SU-DHL-6 (cell line): ENCODE measurements around the gene CHD5.

ENCODE experiments used
- H2AFZ ChIP-seq: fragments of 200-600 bp; sonication (generic); 2 replicates; pipeline ENCODE4 v1.6.1; 2014; ENCODE audit warnings: low read depth, mild to moderate bottlenecking, moderate library complexity, mixed read lengths, antibody characterized with exemption, low read length; ENCODE audit not compliant: severe bottlenecking
- H3F3A ChIP-seq: fragments of 200-600 bp; shearing (Covaris generic); 2 replicates; pipeline ENCODE4 v1.6.0; 2016; ENCODE audit warnings: antibody characterized with exemption, mild to moderate bottlenecking; ENCODE audit not compliant: insufficient read depth
- H3K27ac ChIP-seq: fragments of 200-600 bp; sonication (generic); 2 replicates; pipeline ENCODE4 v1.5.1; 2016; ENCODE audit warnings: low read depth, mild to moderate bottlenecking, low read length, moderate library complexity, mixed read lengths
- H3K27me3 ChIP-seq: fragments of 200-600 bp; sonication (generic), shearing (Covaris generic); 2 replicates; pipeline ENCODE4 v1.6.0; 2014; ENCODE audit warnings: mild to moderate bottlenecking, low read length
- H3K36me3 ChIP-seq: fragments of 200-600 bp; sonication (generic); 2 replicates; pipeline ENCODE4 v1.6.1; 2014; ENCODE audit warnings: mild to moderate bottlenecking, low read length, mixed read lengths
- H3K4me2 ChIP-seq: fragments of 300-600, 200-600 bp; shearing (Covaris generic), sonication (generic); 2 replicates; pipeline ENCODE4 v1.6.0; 2014; ENCODE audit warnings: low read length, low read depth, mild to moderate bottlenecking; ENCODE audit not compliant: poor library complexity, severe bottlenecking
- H3K4me3 ChIP-seq: fragments of 200-600 bp; sonication (generic); 2 replicates; pipeline ENCODE4 v1.5.1; 2014; ENCODE audit warnings: antibody characterized with exemption, low read length, mild to moderate bottlenecking, mixed read lengths; ENCODE audit not compliant: insufficient read depth, poor library complexity, severe bottlenecking
- H3K79me2 ChIP-seq: fragments of 200-600 bp; sonication (generic); 2 replicates; pipeline ENCODE4 v1.6.1; 2014; ENCODE audit warnings: mild to moderate bottlenecking, low read length, moderate library complexity; ENCODE audit not compliant: insufficient read depth
- H3K9ac ChIP-seq: fragments of 200-600 bp; sonication (generic); 2 replicates; pipeline ENCODE4 v1.7.0; 2014; ENCODE audit warnings: mild to moderate bottlenecking, low read length
- H3K9me2 ChIP-seq: fragments of 200-600 bp; sonication (generic); replicated peaks from 2 replicates; pipeline ENCODE4 v1.6.1; 2014; ENCODE audit warnings: low read length; ENCODE audit not compliant: insufficient read depth
- H3K9me3 ChIP-seq: fragments of 200-600 bp; sonication (generic); 2 replicates; pipeline ENCODE4 v1.6.1; 2014; ENCODE audit warnings: low read length, mixed read lengths; ENCODE audit not compliant: insufficient read depth
- H4K20me1 ChIP-seq: fragments of 200-600 bp; sonication (generic); 2 replicates; pipeline ENCODE4 v1.6.1; 2014; ENCODE audit warnings: low read depth, mild to moderate bottlenecking, antibody characterized with exemption, low read length, moderate library complexity, mixed read lengths
- CTCF ChIP-seq: fragments of 200-600 bp; sonication (generic); IDR thresholded peaks from one replicate; pipeline ENCODE4 v1.5.1; 2017; ENCODE audit warnings: antibody characterized with exemption, mild to moderate bottlenecking, low read length, moderate library complexity; ENCODE audit not compliant: insufficient read depth, poor library complexity, severe bottlenecking
- EZH2phosphoT487 ChIP-seq: fragments of 200-600 bp; sonication (generic), shearing (Covaris generic); conservative IDR thresholded peaks from 2 replicates; pipeline ENCODE4 v1.6.1; 2018; ENCODE audit warnings: mild to moderate bottlenecking, antibody characterized with exemption, low read length, moderate library complexity, mixed read lengths

Gene CHD5

GRCh38 chr1:6069573-6069972 lies 110.5 kb downstream of the CHD5 start:
- H2AFZ ChIP-seq, result no peak overlapping the region
- no peak overlapping the region for H3K4me2 ChIP-seq
- H3K79me2 ChIP-seq, result no peaks in the 10 kb centered on the region
- no peak overlapping the region for H3K9ac ChIP-seq
- H3K27me3 ChIP-seq, result no peaks in the 10 kb centered on the region
- no peaks in the 10 kb centered on the region for H3K9me3 ChIP-seq
- no peaks in the 10 kb centered on the region for H4K20me1 ChIP-seq
- no peaks in the 10 kb centered on the region for H3F3A ChIP-seq
- no peak overlapping the region for H3K27ac ChIP-seq
- H3K36me3 ChIP-seq, result no peaks in the 10 kb centered on the region
- no peak for TF ChIP-seq CTCF
- no peaks in the 10 kb centered on the region for H3K9me2 ChIP-seq
- no peak overlapping the region for H3K4me3 ChIP-seq

GRCh38 chr1:6068932-6069331 lies 111.2 kb downstream of the CHD5 start:
- no peaks in the 10 kb centered on the region for H3K9me3 ChIP-seq
- no peak for TF ChIP-seq EZH2phosphoT487
- no peak for TF ChIP-seq CTCF
- no peak overlapping the region for H3K9ac ChIP-seq
- no peak overlapping the region for H3K4me3 ChIP-seq
- no peak overlapping the region for H3K27ac ChIP-seq
- no peaks in the 10 kb centered on the region for H3K27me3 ChIP-seq
- no peaks in the 10 kb centered on the region for H3K79me2 ChIP-seq
- H3K9me2 ChIP-seq, result no peaks in the 10 kb centered on the region
- H4K20me1 ChIP-seq, result no peaks in the 10 kb centered on the region
- H3K4me2 ChIP-seq, result no peak overlapping the region
- H3K36me3 ChIP-seq, result no peaks in the 10 kb centered on the region
- no peak overlapping the region for H2AFZ ChIP-seq
- no peaks in the 10 kb centered on the region for H3F3A ChIP-seq

DNA sequence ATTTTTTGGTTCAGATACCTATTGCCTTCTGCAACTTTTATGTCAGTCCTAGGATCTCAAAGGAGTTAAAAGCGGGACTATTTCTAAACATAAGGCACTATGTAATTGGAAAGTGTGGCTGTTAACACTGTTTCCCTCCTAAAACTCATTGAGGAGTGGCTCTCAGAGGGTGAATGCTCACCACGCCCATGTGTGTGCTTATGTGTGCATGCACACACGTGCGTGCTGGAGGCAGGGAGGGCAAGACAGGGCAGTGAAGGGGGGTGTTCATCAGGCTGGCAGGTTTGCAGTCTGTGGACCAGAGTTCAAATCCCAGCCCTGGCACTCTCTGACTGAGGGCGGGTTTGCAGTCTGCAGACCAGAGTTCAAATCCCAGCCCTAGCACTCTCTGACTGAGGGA lies 112.0 kb downstream of the CHD5 start:
- H3K36me3 ChIP-seq, result no peaks in the 10 kb centered on the region
- no peak overlapping the region for H2AFZ ChIP-seq
- H4K20me1 ChIP-seq, result no peaks in the 10 kb centered on the region
- no peak overlapping the region for H3K27ac ChIP-seq
- H3K9me3 ChIP-seq, result no peaks in the 10 kb centered on the region
- no peaks in the 10 kb centered on the region for H3K9me2 ChIP-seq
- H3F3A ChIP-seq, result no peaks in the 10 kb centered on the region
- no peak for TF ChIP-seq CTCF
- no peak for TF ChIP-seq EZH2phosphoT487
- no peak overlapping the region for H3K9ac ChIP-seq
- no peak overlapping the region for H3K4me2 ChIP-seq
- no peaks in the 10 kb centered on the region for H3K79me2 ChIP-seq
- no peak overlapping the region for H3K4me3 ChIP-seq
- no peaks in the 10 kb centered on the region for H3K27me3 ChIP-seq

DNA sequence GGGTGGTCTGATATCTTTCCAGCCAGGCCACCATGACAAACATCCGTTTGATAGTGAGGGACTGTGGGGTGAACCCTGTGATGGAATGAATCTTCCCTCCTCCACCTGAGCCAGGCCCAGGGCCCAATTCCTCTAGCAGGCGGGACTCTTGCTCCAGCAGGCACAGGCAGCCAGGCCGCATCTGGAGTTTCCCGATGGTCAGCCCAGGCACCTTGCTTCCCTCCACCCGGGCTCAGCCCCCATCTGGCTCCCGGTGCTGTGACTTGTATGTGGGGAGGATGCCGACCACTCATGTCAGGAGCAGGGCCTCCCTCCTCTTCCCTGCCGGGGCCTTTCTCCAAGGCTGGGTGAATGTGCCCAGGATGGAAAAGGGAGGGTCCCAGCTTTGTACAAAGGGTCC lies 113.4 kb downstream of the CHD5 start:
- Histone ChIP-seq H2AFZ (no peak overlapping the region), H4K20me1 (no peaks in the 10 kb centered on the region), H3K36me3 (no peaks in the 10 kb centered on the region), H3F3A (no peaks in the 10 kb centered on the region), H3K9me2 (no peaks in the 10 kb centered on the region), H3K79me2 (no peaks in the 10 kb centered on the region), H3K4me2 (no peak overlapping the region), H3K9me3 (no peaks in the 10 kb centered on the region), H3K27me3 (no peaks in the 10 kb centered on the region), H3K4me3 (no peak overlapping the region), H3K9ac (no peak overlapping the region), H3K27ac (no peak overlapping the region)
- TF ChIP-seq EZH2phosphoT487, result no peak
- TF ChIP-seq CTCF, result no peak
